HG03280 (cell line): ENCODE data around the gene FGFBP1.
A peak's percentile ranks its signal among the peaks of the same experiment; 100 is the strongest.

Experiments
- ATAC-seq: cut with Tn5 transposase; IDR thresholded peaks from one replicate; pipeline ENCODE4 v1.9.1; 2021; ENCODE audit warnings: mild to moderate bottlenecking, moderate library complexity; ENCODE audit not compliant: unreplicated experiment

The FGFBP1 gene

DNA sequence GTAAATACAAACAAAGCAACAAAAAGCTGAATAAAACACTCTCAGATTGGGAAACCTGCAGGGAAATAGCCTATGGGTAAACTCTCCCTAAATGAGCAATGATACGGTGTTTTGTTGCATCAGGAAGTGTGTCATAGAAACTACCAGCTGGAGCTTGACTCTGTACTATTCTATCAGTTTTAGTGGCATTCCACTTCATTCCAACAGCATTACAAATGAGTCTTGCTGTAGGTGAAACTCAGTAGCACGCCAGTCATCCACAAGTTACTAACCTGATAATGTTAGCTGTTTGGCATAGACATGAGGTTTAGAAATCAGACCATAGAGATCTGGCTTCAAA lies 24.9 kb downstream of the FGFBP1 start:
- no peak for ATAC-seq

DNA sequence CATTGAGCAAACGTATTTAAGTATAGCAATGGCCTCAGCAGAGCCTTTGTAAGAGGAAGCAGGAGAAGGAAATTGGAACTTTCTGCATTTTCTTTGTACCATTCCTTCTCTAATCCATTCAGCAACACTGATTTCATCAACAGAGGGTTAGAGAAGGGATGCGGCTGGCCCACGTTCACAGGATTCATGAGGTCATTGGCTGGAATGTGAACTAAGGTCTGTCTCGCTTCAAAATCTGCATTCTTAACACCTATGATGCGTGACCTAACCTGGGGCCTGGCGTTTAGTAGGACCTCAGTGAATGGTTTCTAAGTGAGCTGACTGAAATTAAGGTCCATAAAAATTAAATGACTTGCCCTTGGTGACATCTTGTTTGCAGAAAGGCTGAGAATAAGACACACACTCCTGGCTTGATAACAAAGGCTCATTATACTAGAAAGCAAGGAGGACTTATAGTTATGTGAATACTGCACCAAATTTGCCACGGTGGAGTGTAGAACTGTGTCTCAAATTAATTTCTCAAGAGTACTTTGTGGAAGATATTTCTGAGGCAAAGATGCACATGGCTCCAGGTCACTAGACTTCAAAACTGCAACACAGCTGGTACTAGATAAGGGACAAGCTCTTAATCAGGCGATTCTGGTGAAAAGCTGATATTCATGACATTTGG lies 25.4 kb downstream of the FGFBP1 start:
- no peak for ATAC-seq

DNA sequence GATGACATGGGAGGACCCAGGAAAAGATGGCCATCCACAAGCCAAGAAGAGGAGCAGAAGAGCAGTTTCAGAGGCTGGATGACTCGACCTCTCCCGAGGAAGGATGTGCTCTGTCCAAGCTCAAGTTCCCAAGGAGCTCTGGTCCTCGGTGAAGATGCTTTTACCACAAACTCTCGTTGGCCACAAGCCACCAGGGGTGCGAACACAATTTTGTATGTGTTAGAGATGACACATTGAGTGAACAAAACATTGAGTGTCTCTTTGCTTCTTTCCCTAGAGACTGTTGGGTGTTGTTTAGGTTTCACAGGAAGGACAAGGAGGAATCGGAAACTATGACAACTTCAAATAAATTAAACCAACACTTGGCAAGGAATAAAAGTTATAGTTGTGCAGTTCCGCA lies 26.3 kb downstream of the FGFBP1 start:
- no peak for ATAC-seq

DNA sequence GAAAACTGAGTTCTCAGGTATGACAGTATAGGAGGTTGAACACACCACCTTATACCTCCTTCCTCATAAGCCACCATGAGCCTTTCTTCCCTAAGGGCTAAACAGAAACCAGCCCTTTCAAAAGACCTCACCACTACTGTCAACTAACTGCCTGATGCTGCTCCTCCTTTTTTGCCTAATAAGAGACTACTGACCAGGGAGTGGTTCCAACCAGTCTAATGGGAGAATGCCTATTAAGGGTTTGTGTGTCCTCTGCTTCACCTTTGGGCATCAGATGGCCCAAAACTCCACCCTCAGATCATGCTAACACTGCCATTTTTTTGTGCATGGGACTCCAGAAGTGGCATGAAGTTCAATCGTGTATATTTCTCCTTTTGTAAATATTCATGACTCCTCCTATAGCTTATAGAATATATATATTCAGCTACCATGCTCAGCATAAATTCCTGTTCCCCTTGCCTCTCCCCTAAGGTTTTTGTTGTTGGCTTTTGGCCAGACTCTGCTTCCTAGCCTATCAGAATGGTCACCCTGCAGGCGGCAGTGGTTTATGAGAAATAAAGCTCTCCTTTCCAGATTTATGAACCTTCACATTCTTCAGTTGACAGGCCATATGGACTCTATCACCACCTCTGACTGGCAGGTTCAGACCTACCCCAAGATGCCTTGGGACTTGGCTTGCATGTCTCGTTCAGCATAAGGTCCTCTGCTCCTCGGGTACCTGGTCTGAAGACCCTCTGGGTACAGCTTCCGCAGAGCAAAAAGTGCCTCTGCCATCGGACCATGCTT lies 28.2 kb downstream of the FGFBP1 start:
- ATAC-seq: no peak

GRCh38 chr4:15907430-15907829 lies 31.1 kb downstream of the FGFBP1 start:
- no peak for ATAC-seq

DNA sequence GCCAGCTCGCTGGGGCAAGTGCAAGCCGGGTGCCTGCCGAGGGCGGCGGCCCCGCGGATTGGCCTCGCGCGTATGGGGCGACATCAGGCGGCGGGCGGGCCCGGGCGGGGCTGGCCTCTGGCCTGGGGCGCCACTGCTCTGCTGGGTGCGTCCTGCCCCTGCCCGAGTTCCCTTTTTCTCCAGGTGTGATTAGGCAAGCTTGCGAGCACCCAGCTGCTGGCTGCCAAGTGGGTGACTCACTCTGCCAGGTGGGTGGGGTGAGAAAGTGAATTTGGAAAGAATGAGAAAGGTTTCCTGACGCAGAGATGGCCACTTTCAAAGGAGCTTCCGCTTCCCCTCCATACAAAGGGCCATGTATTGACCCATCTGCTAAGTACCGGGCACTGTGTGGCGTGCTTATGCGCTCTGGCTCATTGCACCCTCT lies 32.5 kb downstream of the FGFBP1 start:
- ATAC-seq: no peak

DNA sequence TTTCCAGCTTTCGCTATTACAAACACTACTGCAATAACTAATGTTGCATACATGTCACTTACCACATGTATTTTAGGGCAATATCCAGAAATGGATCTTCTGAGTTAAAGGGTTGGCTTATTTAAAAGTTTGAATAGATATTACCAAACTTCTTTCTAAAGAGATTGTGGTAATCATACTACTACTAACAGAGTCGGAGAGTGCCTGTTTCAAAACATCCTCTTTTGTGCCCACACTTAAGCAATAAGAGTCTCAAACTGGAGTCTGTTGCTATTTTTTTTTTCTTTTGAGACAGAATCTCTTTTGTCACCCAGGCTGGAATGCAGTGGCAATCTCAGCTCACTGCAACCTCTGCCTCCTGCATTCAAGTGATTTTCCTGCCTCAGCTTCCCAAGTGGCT lies 35.8 kb downstream of the FGFBP1 start:
- no peak for ATAC-seq

- no peak for ATAC-seq
Observed at GRCh38 chr4:15901998-15902397, 36.5 kb downstream of the FGFBP1 start.

DNA sequence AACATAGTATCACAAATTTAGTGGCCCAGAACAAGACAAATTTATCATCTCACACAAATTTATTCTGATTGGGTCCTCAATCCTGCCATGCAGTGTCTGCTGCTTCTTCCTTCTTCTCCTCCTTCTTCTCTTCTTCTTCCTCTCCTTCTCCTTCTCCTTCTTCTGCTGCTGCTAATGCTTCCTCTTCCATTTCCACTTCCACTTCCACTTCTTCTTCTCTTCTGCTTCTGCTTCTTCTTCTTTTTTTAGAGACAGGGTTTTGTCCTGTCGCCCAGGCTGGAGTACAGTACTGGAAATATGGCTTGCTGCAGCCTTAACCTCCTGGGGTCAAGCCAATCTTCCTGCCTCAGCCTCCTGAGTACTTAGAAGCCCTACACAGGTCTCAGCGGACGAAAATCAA lies 37.5 kb downstream of the FGFBP1 start:
- ATAC-seq: no peak

GRCh38 chr4:15899511-15899910 lies 39.0 kb downstream of the FGFBP1 start:
- ATAC-seq: no peak

DNA sequence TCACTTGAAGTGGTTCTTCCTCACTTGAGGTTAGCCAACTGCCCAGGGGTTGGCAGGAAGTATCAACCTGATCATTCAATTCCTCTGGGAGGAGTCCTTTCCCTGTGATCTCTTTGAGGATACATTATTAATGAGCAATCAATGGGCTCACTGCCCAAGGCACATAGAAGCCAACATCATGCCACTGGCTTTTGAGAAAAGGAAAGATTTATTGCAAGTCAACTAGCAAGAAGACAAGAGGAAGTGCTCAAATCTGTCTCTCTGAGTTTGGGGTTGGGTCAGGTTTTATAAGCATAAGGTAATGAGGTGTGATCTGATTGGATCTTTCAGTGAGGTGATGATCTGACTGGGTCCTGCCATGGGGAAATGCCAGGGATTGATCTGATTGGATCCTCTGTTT lies 39.6 kb downstream of the FGFBP1 start:
- no peak for ATAC-seq

DNA sequence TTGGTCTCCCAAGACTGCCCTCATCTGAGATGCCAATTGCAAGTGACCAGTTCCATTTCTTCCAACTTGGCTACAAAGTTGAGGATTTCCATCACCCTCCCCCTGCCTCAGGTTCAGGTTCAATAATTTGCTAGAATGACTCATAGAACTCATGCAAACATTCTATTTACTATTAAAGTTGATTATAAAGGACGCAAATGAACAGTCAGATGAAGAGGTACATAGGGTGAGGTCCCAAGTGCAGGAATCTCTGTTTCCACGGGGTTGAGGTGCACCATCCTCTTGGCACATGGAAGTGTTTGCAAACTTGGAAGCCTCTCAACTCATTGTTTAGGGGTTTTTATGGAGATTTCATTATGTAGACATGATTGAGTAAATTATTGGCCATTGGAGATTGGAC lies 41.0 kb downstream of the FGFBP1 start:
- no peak for ATAC-seq

GRCh38 chr4:15894921-15895916 lies 43.3 kb downstream of the FGFBP1 start:
- ATAC-seq: no peak

DNA sequence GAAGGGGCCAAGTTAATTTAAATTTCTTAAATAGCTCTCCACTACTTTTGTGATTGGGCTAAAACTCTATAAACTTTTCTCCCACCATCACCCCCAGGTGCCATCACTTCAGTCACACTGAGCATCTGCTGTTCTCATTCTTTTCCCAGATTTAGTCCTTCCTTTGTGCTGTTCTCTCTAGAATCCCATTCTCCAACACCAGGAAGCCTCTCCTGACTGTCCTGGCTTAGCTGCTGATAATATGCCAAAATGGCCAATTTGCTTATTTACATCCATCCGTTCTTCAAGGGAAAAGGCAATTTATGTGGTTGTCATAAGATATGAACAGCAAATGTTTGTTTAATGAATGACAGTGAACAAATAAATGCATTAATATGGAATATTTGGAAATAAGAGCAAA lies 44.1 kb downstream of the FGFBP1 start:
- no peak for ATAC-seq

DNA sequence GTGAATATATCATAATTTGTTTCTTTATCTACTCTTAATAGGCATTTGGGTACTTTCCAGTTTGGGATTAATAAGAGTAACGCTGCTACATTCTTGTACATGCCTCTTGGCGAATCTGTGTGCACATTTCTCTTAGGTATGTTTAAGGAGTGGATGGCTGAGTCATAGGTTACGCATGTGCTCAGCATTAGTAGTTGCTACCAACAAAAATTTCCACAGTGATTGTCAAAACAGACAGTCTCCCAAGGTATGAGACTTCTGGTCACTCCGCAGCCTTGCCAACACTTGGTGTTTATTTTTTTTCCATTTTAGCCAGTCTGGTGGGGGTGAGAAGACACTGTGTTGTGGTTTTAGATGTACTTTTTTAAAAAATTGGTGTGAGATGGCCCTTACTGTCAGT lies 44.6 kb downstream of the FGFBP1 start:
- ATAC-seq: no peak

- peak; percentile 63 for ATAC-seq
Observed at GRCh38 chr4:15891312-15891711, 47.2 kb downstream of the FGFBP1 start.

DNA sequence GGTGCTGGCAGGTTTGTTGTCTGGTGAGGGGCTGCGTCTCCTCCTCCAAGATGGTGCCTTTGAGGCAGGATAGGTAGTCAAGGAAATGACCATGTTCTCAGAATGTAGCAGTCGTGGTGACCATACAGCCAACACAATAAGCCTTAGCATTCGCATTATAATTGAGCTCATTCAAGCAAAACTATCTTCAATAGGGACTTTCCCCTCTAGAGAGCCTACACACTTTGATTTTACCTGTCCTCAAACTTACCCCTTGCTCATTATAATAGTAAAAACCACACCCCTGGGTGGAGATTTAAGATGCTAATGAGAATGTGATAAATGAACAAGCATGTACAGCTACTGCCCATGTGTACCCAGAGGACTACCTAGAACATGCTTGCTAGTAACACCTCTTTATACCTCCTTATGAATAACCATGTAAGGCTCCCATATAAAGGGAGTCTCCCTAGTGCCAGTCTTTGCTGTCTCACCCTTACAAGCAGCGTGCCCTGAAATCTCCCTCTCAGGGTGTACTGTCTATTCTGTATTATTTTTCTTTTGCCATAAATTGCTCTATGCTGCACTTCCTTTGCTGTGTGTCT lies 48.2 kb downstream of the FGFBP1 start:
- no peak for ATAC-seq

DNA sequence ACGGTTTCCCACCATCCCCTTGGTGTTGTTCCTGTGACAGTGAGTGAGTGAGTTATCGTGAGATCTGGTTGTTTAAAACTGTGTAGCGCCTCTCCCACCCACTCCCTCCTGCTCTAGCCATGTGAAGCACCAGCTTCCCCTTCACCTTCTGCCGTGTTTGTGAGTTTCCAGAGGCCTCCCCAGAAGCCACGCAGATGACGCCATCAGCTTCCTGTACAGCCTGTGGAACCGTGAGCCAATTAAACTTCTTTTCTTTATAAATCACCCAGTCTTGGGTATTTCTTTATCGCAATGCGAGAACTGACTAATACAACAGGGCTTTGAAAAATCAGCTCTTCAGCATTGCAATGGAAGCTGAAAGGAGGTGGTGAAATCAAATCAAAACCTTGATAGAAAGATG lies 50.0 kb downstream of the FGFBP1 start:
- ATAC-seq: no peak
